Amniotic epithelial cell (primary cell): ENCODE results near the gene RPL9.
"Not testable (repeated sequence)": the region's sequence is repeated elsewhere in the genome, so short reads cannot be mapped to it uniquely, and the experiment has no call there.

Experiments used
- DNase-seq: peaks from one replicate; pipeline ENCODE4 v3.0.0-alpha.2; 2010; ENCODE audit warnings: low read depth

RPL9 gene

GRCh38 chr4:39425297-39425696 is 33.4 kb downstream of the RPL9 start:
- DNase-seq = not testable (repeated sequence)

- DNase-seq = no peak
Measured at GRCh38 chr4:39422247-39422646, 36.5 kb downstream of the RPL9 start.

GRCh38 chr4:39415678-39416283 is 42.9 kb downstream of the RPL9 start:
- peak; percentile 79 for DNase-seq

GRCh38 chr4:39411561-39411960 is 47.2 kb downstream of the RPL9 start:
- not testable (repeated sequence) for DNase-seq

GRCh38 chr4:39410415-39410814 is 48.3 kb downstream of the RPL9 start:
- no peak for DNase-seq

- DNase-seq = no peak
Measured at GRCh38 chr4:39407584-39407885, 51.2 kb downstream of the RPL9 start.

- DNase-seq = peak; percentile 26
Measured at GRCh38 chr4:39406763-39407583, 51.7 kb downstream of the RPL9 start, which contains the start of gene KLB. Gene KLB, plus strand, starts transcription at chr4:39406930. Its CDS starts 20 bp downstream, at chr4:39406950.
